HEK293 (cell line): Measurements from ENCODE around the gene SH2D2A.

Experiments
- CTCF ChIP-seq: fragments of 450-650 bp; formaldehyde crosslinking; IDR thresholded peaks from 2 replicates; pipeline ENCODE4 v1.5.1; 2016; ENCODE audit warnings: missing biosample characterization, missing genetic modification characterization
- PBX3 ChIP-seq: sonication (generic); formaldehyde crosslinking; IDR thresholded peaks from 2 replicates; pipeline ENCODE4 v1.8.1; 2022; ENCODE audit warnings: mild to moderate bottlenecking, moderate library complexity, missing genetic modification reagents
- ZBTB8A ChIP-seq: fragments of 450-650 bp; formaldehyde crosslinking; IDR thresholded peaks from 2 replicates; pipeline ENCODE4 v1.5.1; 2016; ENCODE audit warnings: missing biosample characterization, missing genetic modification characterization
- ZNF280C ChIP-seq: fragments of 450-650 bp; formaldehyde crosslinking; IDR thresholded peaks from 2 replicates; pipeline ENCODE4 v1.5.1; 2016; ENCODE audit warnings: missing biosample characterization, missing genetic modification characterization
- ZNF391 ChIP-seq: fragments of 450-650 bp; formaldehyde crosslinking; IDR thresholded peaks from 2 replicates; pipeline ENCODE4 v1.5.1; 2016; ENCODE audit warnings: low read depth, missing biosample characterization, missing genetic modification characterization, borderline replicate concordance
- ZNF791 ChIP-seq: fragments of 450-650 bp; formaldehyde crosslinking; IDR thresholded peaks from 2 replicates; pipeline ENCODE4 v1.5.1; 2016; ENCODE audit warnings: missing biosample characterization, missing genetic modification characterization
- ZSCAN30 ChIP-seq: fragments of 450-650 bp; IDR thresholded peaks from 2 replicates; pipeline ENCODE4 v1.5.1; 2018; ENCODE audit warnings: missing biosample characterization, mild to moderate bottlenecking, missing genetic modification characterization, moderate library complexity
- TF ChIP-seq, protein P1 (sequence below): fragments of 450-650 bp; formaldehyde crosslinking; IDR thresholded peaks from 2 replicates; pipeline ENCODE4 v1.5.1; 2016; ENCODE audit warnings: missing biosample characterization, missing genetic modification characterization

DNA sequence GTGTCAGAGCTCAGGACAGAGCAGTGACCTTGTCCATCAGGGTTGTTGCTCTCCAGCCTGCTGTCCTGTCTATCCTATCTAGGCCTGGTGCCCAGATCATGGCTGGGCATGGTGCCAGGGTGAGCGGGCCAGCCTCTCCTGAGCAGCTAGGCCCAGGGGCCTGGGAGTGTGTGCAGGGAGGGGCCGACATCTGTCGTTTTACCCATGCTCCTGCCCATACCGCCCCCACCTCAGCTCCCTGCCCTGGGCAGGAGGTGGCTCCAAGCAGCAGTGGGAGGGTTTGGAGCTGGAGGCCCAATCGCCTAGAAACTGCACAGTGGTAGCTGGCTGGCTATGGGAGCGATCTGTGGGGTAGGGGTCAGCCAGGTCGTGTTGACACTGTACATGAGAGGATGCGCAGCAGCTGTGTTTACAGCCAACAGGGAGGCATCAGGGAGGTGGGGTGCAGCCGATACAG lies 35.8 kb upstream of the SH2D2A start:
- TF ChIP-seq ZSCAN30 (tag by site-specific recombination) (no peak), ZNF280C (no peak), CTCF (no peak), PBX3 (CRISPR knock-in tag) (no peak), ZNF791 (tag by site-specific recombination) (no peak), ZNF391 (no peak), ZBTB8A (tag by site-specific recombination) (no peak)
- TF ChIP-seq, protein P1, sequence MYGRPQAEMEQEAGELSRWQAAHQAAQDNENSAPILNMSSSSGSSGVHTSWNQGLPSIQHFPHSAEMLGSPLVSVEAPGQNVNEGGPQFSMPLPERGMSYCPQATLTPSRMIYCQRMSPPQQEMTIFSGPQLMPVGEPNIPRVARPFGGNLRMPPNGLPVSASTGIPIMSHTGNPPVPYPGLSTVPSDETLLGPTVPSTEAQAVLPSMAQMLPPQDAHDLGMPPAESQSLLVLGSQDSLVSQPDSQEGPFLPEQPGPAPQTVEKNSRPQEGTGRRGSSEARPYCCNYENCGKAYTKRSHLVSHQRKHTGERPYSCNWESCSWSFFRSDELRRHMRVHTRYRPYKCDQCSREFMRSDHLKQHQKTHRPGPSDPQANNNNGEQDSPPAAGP (tag by site-specific recombination): peak; percentile 83
